HUDEP-2 (cell line): Measurements from ENCODE around the gene STAT4.

Experiments
- DNase-seq, 76 experiments: peaks; one replicate each; lab custom pipeline; 2025; ENCODE audit not compliant: unreplicated experiment in 76 of 76; lab: John Stamatoyannopoulos, UW

STAT4 gene

GRCh38 chr2:191150600-191151330, at the start of gene STAT4:
STAT4 (minus strand) TSS chr2:191150994; CDS start chr2:191148203, 2,791 bp downstream.
- no peak for DNase-seq

- DNase-seq, result no peak
These were observed 49.2 kb upstream of the STAT4 start for GRCh38 chr2:191199929-191200512.

GRCh38 chr2:191198271-191198670, 47.5 kb upstream of the STAT4 start:
- no peak for DNase-seq

- DNase-seq, result no peak
These were observed 46.3 kb upstream of the STAT4 start for GRCh38 chr2:191197096-191197495.

- no peak for DNase-seq
These were observed 44.2 kb upstream of the STAT4 start for GRCh38 chr2:191195021-191195420.

GRCh38 chr2:191190861-191191552, 40.2 kb upstream of the STAT4 start:
- no peak for DNase-seq

GRCh38 chr2:191190435-191190834, 39.6 kb upstream of the STAT4 start:
- no peak for DNase-seq

GRCh38 chr2:191189112-191189635, 38.4 kb upstream of the STAT4 start:
- DNase-seq, result no peak

- no peak for DNase-seq
These were observed 37.8 kb upstream of the STAT4 start for GRCh38 chr2:191188550-191189093.

- DNase-seq, result no peak
These were observed 36.5 kb upstream of the STAT4 start for GRCh38 chr2:191187105-191187829.

- no peak for DNase-seq
These were observed 33.7 kb upstream of the STAT4 start for GRCh38 chr2:191184457-191184856.

- no peak for DNase-seq
These were observed 32.7 kb upstream of the STAT4 start for GRCh38 chr2:191183516-191183915.

GRCh38 chr2:191183081-191183480, 32.3 kb upstream of the STAT4 start:
- DNase-seq, result no peak

- no peak for DNase-seq
These were observed 29.9 kb upstream of the STAT4 start for GRCh38 chr2:191180713-191181112.

- DNase-seq, result no peak
These were observed 29.5 kb upstream of the STAT4 start for GRCh38 chr2:191180276-191180675.

- DNase-seq, result no peak
These were observed 28.2 kb upstream of the STAT4 start for GRCh38 chr2:191178806-191179514.

GRCh38 chr2:191177751-191178736, 27.2 kb upstream of the STAT4 start:
- DNase-seq, result no peak

- DNase-seq, result no peak
These were observed 26.1 kb upstream of the STAT4 start for GRCh38 chr2:191176801-191177438.
